ENCODE measurements around the gene SCLT1.

DNA sequence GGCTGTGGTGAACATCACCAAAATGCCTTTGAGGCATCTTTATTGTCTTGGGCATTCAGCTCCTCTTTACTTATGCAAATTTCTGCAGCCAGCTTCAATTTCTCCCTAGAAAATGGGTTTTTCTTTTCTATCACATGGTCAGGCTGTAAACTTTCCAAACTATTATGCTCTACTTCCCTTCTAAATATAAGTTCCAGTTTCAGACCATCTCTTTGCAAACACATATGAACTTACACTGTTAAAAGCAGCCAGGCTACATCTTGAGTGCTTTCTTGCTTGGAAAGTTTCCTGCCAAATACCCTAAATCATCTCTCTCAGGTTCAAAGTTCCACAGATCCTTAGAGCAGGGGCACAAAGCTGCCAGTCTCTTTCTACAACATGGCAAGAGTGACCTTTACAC, 13.2 kb downstream of the SCLT1 start:
- no peak for TF ChIP-seq POLR2A (IDR thresholded peaks at IDR 0.05)
- TF ChIP-seq CTCF (IDR thresholded peaks at IDR 0.05): no peak
